Astrocyte of the hippocampus (primary cell): Measurements from ENCODE around the gene ACSL5.
"Not testable (repeated sequence)": the region's sequence is repeated elsewhere in the genome, so short reads cannot be mapped to it uniquely, and the experiment has no call there.

Experiments
- DNase-seq: peaks from one replicate; pipeline ENCODE4 v3.0.0; 2011; ENCODE audit warnings: low read depth, low spot score

ACSL5 gene

GRCh38 chr10:112349521-112350085, 24.3 kb upstream of the ACSL5 start:
- DNase-seq, result no peak

DNA sequence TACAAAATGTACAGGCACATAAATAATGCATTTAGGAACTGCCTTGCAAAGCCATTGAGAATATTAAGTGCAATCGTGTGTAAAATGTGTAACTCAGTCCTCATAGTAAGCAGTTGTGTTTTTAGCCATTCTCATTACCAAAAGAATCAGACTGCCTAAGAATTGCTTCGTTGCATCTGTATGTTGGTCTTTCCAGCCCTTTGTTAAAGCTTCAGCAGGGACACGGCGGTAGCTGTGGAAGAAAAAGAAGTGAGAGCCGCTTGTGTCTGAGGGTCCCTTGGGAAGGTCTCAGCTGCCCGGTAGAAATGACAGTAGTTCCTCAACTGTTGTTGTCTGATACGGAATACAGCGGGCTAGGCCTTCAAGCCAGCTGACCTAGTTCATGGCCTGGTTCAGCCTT, 22.8 kb upstream of the ACSL5 start:
- DNase-seq, result no peak

DNA sequence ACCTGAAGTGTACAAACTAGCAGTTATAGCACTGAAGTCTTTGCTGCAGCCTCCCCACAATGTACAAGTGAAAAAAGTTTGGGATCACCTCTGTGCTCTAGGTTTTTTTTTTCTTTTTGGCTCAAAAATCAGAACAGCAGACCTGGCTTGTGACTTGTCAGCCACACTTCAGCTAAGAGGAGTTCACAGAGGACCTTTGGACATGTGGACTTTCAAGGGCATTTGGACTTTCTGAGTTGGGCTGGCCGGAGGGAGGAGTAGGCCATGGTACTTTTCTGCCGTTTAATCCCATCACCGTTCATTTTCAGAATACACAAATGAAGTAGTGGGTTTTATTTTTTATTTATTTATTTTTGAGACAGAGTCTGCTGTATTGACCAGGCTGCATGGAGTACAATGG, 21.9 kb upstream of the ACSL5 start:
- DNase-seq, result no peak

DNA sequence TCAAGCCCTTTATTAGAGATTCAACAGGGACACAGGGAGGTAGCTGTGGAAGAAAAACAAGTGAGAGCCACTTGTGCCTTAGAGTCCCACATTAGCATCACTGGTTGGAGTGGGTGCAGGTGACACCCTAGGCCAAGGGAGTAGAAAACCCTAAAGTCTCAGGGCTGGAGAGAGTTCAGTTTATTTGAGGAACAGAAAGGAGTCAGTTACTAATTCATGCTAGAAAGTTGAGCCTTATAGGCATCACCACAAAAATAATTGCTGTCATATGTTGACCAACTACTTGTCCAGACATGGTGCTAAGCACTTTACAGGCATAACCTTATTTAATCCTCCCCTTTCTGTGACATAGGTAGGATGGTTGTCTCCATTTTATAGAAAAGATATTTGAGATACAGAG, 20.9 kb upstream of the ACSL5 start:
- DNase-seq, result no peak

- DNase-seq, result no peak
These were observed 17.2 kb upstream of the ACSL5 start for GRCh38 chr10:112356686-112357085.

GRCh38 chr10:112359606-112360307, 14.2 kb upstream of the ACSL5 start:
- no peak for DNase-seq

- DNase-seq, result peak; percentile 65
These were observed 13.3 kb upstream of the ACSL5 start for GRCh38 chr10:112360308-112361270.

- DNase-seq, result peak; percentile 3
These were observed 11.8 kb upstream of the ACSL5 start for GRCh38 chr10:112361951-112362751.

GRCh38 chr10:112362833-112363232, 11.1 kb upstream of the ACSL5 start:
- DNase-seq, result no peak

DNA sequence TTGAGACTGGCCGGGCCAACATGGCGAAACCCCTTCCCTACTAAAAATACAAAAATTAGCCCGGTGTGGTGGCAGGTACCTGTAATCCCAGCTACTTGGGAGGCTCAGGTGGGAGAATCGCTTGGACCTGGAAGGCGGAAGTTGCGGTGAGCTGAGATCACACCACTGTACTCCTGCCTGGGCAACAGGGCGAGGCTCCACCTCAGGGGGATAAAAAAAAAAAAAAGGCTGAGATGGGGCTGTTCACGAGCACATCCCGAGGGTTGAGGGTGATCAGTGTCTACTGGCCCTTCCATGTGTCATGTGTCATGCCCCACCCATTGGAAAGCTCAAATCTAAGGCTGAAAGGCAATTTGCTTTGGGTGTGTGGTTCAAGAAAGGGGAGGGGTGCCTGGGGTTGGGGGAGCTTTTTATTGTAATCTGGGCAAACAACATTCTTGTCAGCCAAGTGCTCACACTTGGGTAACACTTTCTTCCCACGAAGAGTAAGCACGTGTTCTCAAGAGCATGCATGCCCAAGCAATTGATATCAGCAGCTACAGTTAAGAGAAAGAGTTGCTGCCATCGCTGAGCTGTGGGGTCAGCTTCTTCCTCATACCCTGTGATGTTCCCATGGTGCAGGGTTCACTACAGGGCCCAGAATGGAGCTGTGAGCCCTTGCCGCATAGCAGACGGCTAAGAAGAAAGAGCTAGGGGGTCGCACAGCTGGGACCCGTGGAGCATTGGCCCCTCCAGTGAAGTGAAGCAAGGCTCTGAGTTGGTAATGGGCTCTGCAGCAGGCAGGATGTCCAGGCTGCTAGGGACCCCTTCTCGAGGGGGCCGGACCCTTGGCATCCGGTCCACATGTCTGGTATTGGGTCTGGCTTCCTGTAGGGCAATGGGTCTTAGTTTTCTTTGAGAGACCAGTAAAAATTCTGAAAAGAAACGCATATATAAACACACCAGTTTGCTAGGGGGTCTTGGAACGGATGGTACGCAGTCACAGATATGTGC, 9.9 kb upstream of the ACSL5 start:
- DNase-seq, result no peak

DNA sequence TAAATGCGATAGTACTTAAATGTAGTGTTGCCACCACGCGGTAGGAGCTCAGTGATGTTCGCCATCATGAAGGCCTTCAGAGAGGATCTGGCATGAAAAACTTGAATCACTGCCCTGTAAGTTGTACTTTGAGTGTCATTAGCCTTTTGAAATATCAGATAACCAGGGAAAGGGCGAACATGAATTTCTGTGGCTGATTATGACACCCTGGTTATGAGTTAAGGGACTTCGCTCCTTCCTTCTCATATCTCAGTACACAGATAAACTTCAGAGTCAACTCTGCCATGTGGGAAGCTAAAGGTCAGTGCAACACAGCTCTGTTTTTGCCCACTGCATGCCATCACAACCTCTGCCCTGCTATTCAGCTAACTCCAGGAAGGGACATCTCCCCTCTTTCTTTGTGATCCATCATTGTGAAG, 8.9 kb upstream of the ACSL5 start:
- no peak for DNase-seq

GRCh38 chr10:112365451-112365850, 8.5 kb upstream of the ACSL5 start:
- no peak for DNase-seq

DNA sequence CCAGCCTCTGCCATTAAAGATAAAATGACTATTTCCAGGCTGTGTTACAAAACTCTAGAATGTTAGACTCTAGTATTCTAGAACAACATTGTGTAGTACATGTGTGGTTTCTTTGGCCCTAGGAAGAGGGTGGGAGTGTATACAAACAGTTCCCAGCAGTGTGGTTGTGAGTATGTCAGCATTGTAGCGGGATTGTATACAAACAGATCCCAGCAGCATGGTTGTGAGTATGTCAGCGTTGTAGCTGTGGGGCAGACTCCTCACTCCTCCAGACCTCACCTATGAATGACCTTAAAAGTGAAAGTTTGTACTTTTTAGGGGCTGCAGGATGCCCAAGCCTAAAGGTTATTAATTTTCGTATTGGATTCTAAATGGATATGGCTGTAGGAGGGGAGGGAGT, 6.9 kb upstream of the ACSL5 start:
- no peak for DNase-seq

GRCh38 chr10:112367516-112367915, 6.4 kb upstream of the ACSL5 start:
- no peak for DNase-seq

DNA sequence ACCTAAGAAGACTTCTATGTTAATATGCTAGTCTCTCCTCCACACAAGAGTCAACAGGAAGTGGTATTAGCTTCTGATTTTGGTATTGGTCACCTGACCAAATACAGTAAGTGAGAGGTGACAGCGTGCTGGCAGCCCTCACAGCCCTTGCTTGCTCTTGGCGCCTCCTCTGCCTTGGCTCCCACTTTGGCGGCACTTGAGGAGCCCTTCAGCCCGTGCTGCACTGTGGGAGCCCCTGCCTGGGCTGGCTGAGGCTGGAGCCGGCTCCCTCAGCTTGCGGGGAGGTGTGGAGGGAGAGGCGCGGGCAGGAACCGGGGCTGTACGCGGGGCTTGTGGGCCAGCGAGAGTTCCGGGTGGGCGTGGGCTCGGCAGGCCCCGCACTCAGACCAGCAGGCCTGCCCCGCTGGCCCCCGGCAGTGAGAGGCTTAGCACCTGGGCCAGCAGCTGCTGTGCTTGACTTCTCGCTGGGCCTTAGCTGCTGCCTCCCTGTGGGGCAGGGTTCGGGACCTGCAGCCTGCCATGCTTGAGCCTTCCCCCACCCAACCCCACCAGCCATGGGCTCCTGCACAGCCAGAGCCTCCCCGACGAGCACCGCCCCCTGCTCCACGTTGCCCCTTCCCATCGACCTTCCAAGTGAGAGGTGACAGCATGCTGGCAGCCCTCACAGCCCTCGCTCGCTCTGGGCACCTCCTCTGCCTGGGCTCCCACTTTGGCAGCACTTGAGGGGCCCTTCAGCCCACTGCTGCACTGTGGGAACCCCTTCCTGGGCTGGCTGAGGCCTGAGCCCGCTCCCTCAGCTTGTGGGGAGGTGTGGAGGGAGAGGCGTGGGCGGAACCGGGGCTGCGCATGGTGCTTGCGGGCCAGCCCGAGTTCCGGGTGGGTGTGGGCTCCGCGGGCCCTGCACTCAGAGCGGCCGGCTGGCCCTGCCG, 4.2 kb upstream of the ACSL5 start:
- no peak for DNase-seq

GRCh38 chr10:112370424-112370819, 3.5 kb upstream of the ACSL5 start:
- no peak for DNase-seq

DNA sequence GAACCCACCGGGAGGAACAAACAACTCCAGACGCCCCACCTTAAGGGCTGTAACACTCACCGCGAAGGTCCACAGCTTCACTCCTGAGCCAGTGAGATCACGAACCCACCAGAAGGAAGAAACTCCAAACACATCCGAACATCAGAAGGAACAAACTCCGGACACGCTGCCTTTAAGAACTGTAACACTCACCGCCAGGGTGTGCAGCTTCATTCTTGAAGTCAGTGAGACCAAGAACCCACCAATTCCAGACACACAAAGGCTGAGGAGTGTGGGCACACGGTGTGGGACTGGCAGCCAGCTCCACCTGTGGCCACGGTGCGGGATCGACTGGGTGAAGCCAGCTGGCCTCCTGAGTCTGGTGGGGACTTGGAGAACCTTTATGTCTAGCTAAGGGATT, 2.6 kb upstream of the ACSL5 start:
- not testable (repeated sequence) for DNase-seq

GRCh38 chr10:112372182-112372810, 1.6 kb upstream of the ACSL5 start:
- DNase-seq, result not testable (repeated sequence)
